Measurements from ENCODE around the gene ATL3. TPM values are rescaled to one million over a fixed set of nuclear protein-coding genes. Genes with fewer than 3 reads are reported as not detected.

The ATL3 gene
- total RNA-seq, 1 donor from 2014 or later = 72.2 TPM

DNA sequence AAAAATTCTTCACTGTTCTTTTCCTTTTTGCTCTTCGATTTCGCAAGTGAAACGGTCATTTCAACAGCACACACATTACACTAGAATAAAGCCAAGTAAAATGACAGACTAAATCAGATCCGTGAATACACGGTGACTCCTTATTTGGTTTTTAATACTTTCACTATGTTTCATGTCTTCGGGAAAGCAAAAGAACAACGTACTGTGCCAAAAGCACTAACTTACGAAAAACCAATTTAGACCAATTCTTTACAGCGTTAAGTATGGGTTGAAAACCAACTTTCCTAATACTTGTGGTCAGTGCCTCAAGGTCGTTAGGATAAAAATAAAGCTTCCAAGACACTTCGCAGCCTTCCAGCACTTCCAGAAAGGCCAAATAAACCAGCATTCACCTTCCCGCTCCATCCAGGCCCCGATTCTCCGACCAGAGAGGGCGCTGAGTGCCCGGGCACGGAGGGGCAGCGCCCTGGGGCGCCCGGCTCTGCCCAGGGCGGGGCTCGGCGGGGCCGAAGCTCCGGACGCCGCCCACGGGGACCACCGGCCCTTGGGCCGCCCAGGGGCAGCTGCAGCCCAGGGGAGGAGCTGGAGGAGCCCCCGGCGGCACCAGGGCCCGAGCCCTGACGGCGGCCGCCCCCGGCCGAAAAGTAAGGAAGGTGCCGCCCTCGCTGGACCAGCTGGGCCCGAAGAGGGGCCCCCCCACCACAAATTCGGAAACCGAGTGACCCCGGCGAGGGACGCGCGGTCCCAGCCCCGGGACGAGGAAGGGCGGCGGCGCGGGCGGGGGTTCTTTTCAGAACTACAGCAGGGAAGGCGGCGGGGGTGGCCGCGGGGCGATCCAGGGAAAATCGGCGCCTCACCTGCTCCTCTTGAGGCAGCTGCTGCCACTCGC lies 499 bp downstream of the ATL3 start:
- Histone ChIP-seq H3K9me3 (no peaks in the 10 kb centered on the region), H3K27ac (peak overlapping the region; percentile 96), H3K36me3 (no peaks in the 10 kb centered on the region), H3K4me3 (peak overlapping the region; percentile 65 to 70), H3K27me3 (no peaks in the 10 kb centered on the region), H3K4me1 (peaks cover 51% of the 10 kb centered on the region)
- TF ChIP-seq, protein P1, sequence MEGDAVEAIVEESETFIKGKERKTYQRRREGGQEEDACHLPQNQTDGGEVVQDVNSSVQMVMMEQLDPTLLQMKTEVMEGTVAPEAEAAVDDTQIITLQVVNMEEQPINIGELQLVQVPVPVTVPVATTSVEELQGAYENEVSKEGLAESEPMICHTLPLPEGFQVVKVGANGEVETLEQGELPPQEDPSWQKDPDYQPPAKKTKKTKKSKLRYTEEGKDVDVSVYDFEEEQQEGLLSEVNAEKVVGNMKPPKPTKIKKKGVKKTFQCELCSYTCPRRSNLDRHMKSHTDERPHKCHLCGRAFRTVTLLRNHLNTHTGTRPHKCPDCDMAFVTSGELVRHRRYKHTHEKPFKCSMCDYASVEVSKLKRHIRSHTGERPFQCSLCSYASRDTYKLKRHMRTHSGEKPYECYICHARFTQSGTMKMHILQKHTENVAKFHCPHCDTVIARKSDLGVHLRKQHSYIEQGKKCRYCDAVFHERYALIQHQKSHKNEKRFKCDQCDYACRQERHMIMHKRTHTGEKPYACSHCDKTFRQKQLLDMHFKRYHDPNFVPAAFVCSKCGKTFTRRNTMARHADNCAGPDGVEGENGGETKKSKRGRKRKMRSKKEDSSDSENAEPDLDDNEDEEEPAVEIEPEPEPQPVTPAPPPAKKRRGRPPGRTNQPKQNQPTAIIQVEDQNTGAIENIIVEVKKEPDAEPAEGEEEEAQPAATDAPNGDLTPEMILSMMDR (IDR thresholded peaks at IDR 0.05) = no peak
- TF ChIP-seq POLR2A (IDR thresholded peaks at IDR 0.05) = no peak
- TF ChIP-seq POLR2AphosphoS5 (IDR thresholded peaks at IDR 0.05; ENCODE audit: insufficient read depth in 1 of 2, low read depth in 1 of 2) = peak in 1 of 2 donors; percentile 79
- intact Hi-C loops (cut with DNase I) = no loop called here
- no peak for DNase-seq (ENCODE audit: extremely low spot score in 2 of 2)

DNA sequence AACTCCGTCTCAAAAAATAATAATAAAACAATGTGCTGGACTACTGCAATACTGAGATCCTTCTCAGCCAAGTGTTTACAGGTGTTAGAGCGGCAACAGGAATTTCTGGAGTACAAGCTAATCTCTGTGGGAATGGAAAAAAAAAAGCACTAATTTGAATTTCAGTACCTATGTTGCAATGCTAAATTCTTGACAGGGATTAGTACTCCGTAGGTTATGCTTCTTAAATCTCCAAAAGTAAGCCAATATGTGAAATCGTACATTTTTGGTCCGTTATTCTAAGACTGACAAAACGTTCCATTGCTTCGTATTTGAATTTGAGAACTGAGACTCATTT lies 1.1 kb downstream of the ATL3 start:
- H3K4me1 ChIP-seq = peaks cover 56% of the 10 kb centered on the region
- no peaks in the 10 kb centered on the region for H3K9me3 ChIP-seq
- no peaks in the 10 kb centered on the region for H3K27me3 ChIP-seq
- DNase-seq (ENCODE audit: extremely low spot score in 2 of 2) = no peak
- intact Hi-C loops (cut with DNase I) = no loop called here
- no peak for TF ChIP-seq POLR2AphosphoS5 (IDR thresholded peaks at IDR 0.05; ENCODE audit: insufficient read depth in 1 of 2, low read depth in 1 of 2)
- TF ChIP-seq POLR2A (IDR thresholded peaks at IDR 0.05) = no peak
- TF ChIP-seq, protein P1 (IDR thresholded peaks at IDR 0.05) = no peak
- H3K27ac ChIP-seq = peak overlapping the region; percentile 96
- peak overlapping the region; percentile 65 to 70 for H3K4me3 ChIP-seq
- H3K36me3 ChIP-seq = no peaks in the 10 kb centered on the region

DNA sequence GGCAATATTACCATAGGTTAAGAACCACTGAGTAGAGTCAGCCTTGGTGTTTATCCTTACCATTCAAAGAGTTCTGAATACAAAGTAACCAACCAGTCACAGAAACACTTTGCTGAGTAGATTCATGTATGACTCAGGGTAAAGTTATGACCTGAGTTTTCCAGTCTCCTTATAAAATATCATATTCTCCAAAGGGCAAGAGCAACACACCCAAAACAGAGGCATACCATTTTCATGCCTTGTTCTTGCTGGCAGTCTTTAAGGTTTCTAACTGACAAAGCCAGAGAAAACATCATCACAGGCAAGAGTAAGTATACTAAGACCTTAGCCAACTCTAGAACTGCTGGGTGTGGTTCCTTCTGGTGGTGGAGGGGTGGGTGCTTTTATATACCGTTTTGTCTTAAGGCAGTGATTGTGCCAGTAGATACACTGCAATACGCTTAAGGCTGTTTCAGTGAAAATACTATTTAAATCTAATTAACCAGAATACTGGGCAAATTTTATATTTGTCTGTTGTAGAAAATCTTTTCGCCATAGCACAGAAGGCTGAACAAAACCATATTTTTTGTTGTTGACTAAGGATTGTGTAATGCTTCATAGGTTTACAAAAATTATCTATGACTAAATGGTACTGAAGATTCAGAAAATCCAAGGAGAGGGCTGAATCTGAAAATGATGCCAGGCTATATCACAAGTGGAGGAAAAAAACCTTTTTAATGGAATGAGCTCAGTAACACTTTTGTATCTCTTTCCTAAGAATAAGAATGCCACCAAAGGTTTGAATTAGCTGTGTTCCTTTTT lies 3.0 kb downstream of the ATL3 start:
- no peak overlapping the region for H3K4me3 ChIP-seq

DNA sequence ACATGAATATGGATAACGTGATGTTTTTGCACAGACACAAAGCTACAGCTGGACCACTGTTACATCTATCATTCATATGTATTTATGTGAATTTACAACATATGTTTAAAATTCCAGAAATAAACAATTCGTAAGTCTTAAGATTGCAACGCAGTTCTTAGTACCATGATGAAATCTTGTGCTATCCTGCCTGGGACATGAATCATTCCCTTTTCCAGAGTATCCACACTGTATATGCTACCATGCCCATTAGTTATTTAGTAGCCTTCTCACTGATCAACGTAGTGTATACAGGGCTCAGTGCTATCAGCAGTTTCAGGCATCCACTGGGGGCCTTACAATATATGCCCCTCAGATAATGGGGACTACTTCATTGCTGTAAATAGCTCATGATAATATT lies 4.3 kb downstream of the ATL3 start:
- peaks cover 87% of the 10 kb centered on the region for H3K4me1 ChIP-seq

More for the DNA sequence above, 3.0 kb downstream of the ATL3 start:
- intact Hi-C loops (cut with DNase I) = no loop called here
- no peak for DNase-seq (ENCODE audit: extremely low spot score in 2 of 2)
- Histone ChIP-seq H3K36me3 (no peaks in the 10 kb centered on the region), H3K27me3 (no peaks in the 10 kb centered on the region), H3K9me3 (no peaks in the 10 kb centered on the region), H3K27ac (no peak overlapping the region), H3K4me1 (peaks cover 75% of the 10 kb centered on the region)
- TF ChIP-seq POLR2A (IDR thresholded peaks at IDR 0.05) (no peak), POLR2AphosphoS5 (IDR thresholded peaks at IDR 0.05; ENCODE audit: insufficient read depth in 1 of 2, low read depth in 1 of 2) (peak in 1 of 2 donors; percentile 21)
- TF ChIP-seq, protein P1 (IDR thresholded peaks at IDR 0.05) = no peak

More for the DNA sequence above, 4.3 kb downstream of the ATL3 start:
- Histone ChIP-seq H3K27ac (no peak overlapping the region), H3K36me3 (no peaks in the 10 kb centered on the region), H3K27me3 (no peaks in the 10 kb centered on the region), H3K4me3 (no peak overlapping the region), H3K9me3 (no peaks in the 10 kb centered on the region)
- TF ChIP-seq, protein P1 (IDR thresholded peaks at IDR 0.05) = no peak
- TF ChIP-seq POLR2AphosphoS5 (IDR thresholded peaks at IDR 0.05; ENCODE audit: insufficient read depth in 1 of 2, low read depth in 1 of 2) (no peak), POLR2A (IDR thresholded peaks at IDR 0.05) (no peak)
- intact Hi-C loops (cut with DNase I) = no loop called here
- DNase-seq (ENCODE audit: extremely low spot score in 2 of 2) = no peak
